GM23338 (cell line): Measurements from ENCODE around the gene AIG1. TPM values are rescaled to one million over a fixed set of nuclear protein-coding genes. Genes with fewer than 3 reads are reported as not detected.
A peak's percentile ranks its signal among the peaks of the same experiment; 100 is the strongest.

Experiments used
- ATAC-seq: fragments of 200-7000 bp; cut with Tn5 transposase; 3 replicates; pipeline ENCODE4 v1.9.1; 2020
- DNase-seq: peaks from one replicate; pipeline ENCODE4 v3.0.0-alpha.2; 2015; ENCODE audit warnings: low spot score
- H2AFZ ChIP-seq: fragments of 200-600 bp; sonication (generic); 2 replicates; pipeline ENCODE4 v1.8.0; 2016; ENCODE audit warnings: antibody characterized with exemption, mild to moderate bottlenecking, moderate library complexity
- H3F3A ChIP-seq: fragments of 200-600 bp; sonication (generic); replicated peaks from 2 replicates; pipeline ENCODE4 v1.8.0; 2017; ENCODE audit warnings: antibody characterized with exemption, mixed run types, low read depth
- H3K27ac ChIP-seq: fragments of 200-600 bp; sonication (generic); 2 replicates; pipeline ENCODE4 v1.6.1; 2016; ENCODE audit warnings: low read depth
- H3K27me3 ChIP-seq: fragments of 200-600 bp; sonication (generic); 2 replicates; pipeline ENCODE4 v1.8.0; 2016; ENCODE audit warnings: mild to moderate bottlenecking, mixed run types, moderate library complexity; ENCODE audit not compliant: insufficient read depth
- H3K36me3 ChIP-seq: fragments of 200-600 bp; sonication (generic); 2 replicates; pipeline ENCODE4 v1.8.0; 2016; ENCODE audit warnings: mild to moderate bottlenecking; ENCODE audit not compliant: insufficient read depth
- H3K4me1 ChIP-seq: fragments of 200-600 bp; sonication (generic); 2 replicates; pipeline ENCODE4 v1.8.0; 2016; ENCODE audit warnings: mild to moderate bottlenecking, moderate library complexity; ENCODE audit not compliant: insufficient read depth
- H3K4me2 ChIP-seq: fragments of 200-600 bp; sonication (generic); 2 replicates; pipeline ENCODE4 v1.7.1; 2017; ENCODE audit warnings: mixed run types
- H3K4me3 ChIP-seq: fragments of 200-600 bp; sonication (generic); 2 replicates; pipeline ENCODE4 v1.6.1; 2016; ENCODE audit warnings: mixed run types
- H3K79me2 ChIP-seq: fragments of 200-600 bp; sonication (generic); replicated peaks from 2 replicates; pipeline ENCODE4 v1.8.0; 2017; ENCODE audit warnings: mild to moderate bottlenecking; ENCODE audit not compliant: insufficient read depth
- H3K9me2 ChIP-seq: fragments of 200-600 bp; sonication (generic); 2 replicates; pipeline ENCODE4 v1.8.0; 2017; ENCODE audit not compliant: insufficient read depth
- H4K20me1 ChIP-seq: fragments of 200-600 bp; sonication (generic); replicated peaks from 2 replicates; pipeline ENCODE4 v1.8.0; 2017; ENCODE audit warnings: mild to moderate bottlenecking; ENCODE audit not compliant: insufficient read depth
- H3K27ac Mint-ChIP-seq: 2 replicates; pipeline ENCODE4 v1.8.0; 2020; ENCODE audit warnings: inconsistent platforms, mild to moderate bottlenecking, moderate library complexity, mixed read lengths
- H3K27me3 Mint-ChIP-seq: 3 replicates; pipeline ENCODE4 v1.8.0; 2022; ENCODE audit warnings: low read depth, mild to moderate bottlenecking, moderate library complexity, mixed read lengths, inconsistent platforms; ENCODE audit not compliant: insufficient read depth, poor library complexity
- H3K36me3 Mint-ChIP-seq: 3 replicates; pipeline ENCODE4 v1.8.0; 2021; ENCODE audit warnings: low read depth, mild to moderate bottlenecking, inconsistent platforms, moderate library complexity, mixed read lengths
- H3K4me1 Mint-ChIP-seq: 3 replicates; pipeline ENCODE4 v1.8.0; 2020; ENCODE audit warnings: mild to moderate bottlenecking, inconsistent platforms, mixed read lengths
- H3K4me3 Mint-ChIP-seq: 3 replicates; pipeline ENCODE4 v1.8.0; 2021; ENCODE audit warnings: moderate library complexity, mild to moderate bottlenecking, inconsistent platforms, mixed read lengths
- H3K9me3 Mint-ChIP-seq: 3 replicates; pipeline ENCODE4 v1.8.0; 2020; ENCODE audit warnings: moderate library complexity, mild to moderate bottlenecking, inconsistent platforms, mixed read lengths
- CREB1 ChIP-seq: fragments of 250-450 bp; sonication (Bioruptor Pico); IDR thresholded peaks from 2 replicates; pipeline ENCODE4 v1.5.0; 2020; ENCODE audit warnings: low read depth, mild to moderate bottlenecking, moderate library complexity
- CTCF ChIP-seq, 2 experiments: fragments of 200-600 bp in 1 of 2; sonication (generic) in 1 of 2; conservative IDR thresholded peaks; 2 replicates each; pipeline versions ENCODE4 v1.5.1 to v1.6.1; 2016 to 2017; ENCODE audit warnings: antibody characterized with exemption in 2 of 2, low read depth in 2 of 2, mild to moderate bottlenecking in 2 of 2, moderate library complexity in 1 of 2
- ETS1 ChIP-seq: IDR thresholded peaks from 2 replicates; pipeline ENCODE4 v1.6.1; 2016; ENCODE audit warnings: antibody characterized with exemption
- EZH2 ChIP-seq: fragments of 200-600 bp; sonication (generic); IDR thresholded peaks from one replicate; pipeline ENCODE4 v1.8.0; 2017; ENCODE audit warnings: antibody characterized with exemption, mild to moderate bottlenecking, low read depth; ENCODE audit not compliant: unreplicated experiment
- JUNB ChIP-seq: IDR thresholded peaks from one replicate; pipeline ENCODE4 v1.6.1; 2016; ENCODE audit warnings: antibody characterized with exemption; ENCODE audit not compliant: unreplicated experiment
- NANOG ChIP-seq: IDR thresholded peaks from 2 replicates; pipeline ENCODE4 v1.6.1; 2016; ENCODE audit warnings: antibody characterized with exemption, borderline replicate concordance
- POLR2AphosphoS5 ChIP-seq: IDR thresholded peaks from 2 replicates; pipeline ENCODE4 v1.6.1; 2016; ENCODE audit warnings: antibody characterized with exemption, low read depth
- REST ChIP-seq: IDR thresholded peaks from one replicate; pipeline ENCODE4 v1.6.1; 2018; ENCODE audit warnings: antibody characterized with exemption; ENCODE audit not compliant: unreplicated experiment
- STAT1 ChIP-seq: IDR thresholded peaks from one replicate; pipeline ENCODE4 v1.6.1; 2016; ENCODE audit warnings: antibody characterized with exemption; ENCODE audit not compliant: unreplicated experiment
- ZNF331 ChIP-seq: fragments of 250-450 bp; sonication (Bioruptor Pico); IDR thresholded peaks from 2 replicates; pipeline ENCODE4 v1.5.0; 2020; ENCODE audit warnings: low read depth, mild to moderate bottlenecking, moderate library complexity
- polyA plus RNA-seq: library from polyadenylated mRNA; unstranded; fragments of >200 nt; fragmentation: Nextera tagmentation; extraction: Ambion mirVana; gene quantifications from 2 replicates; pipeline ENCODE4 v1.2.1, GENCODE V29; 2016
- total RNA-seq: library from RNA; depleted of rRNA; stranded (reverse); fragments of >200 nt; shearing (Covaris generic); gene quantifications from 2 replicates; pipeline ENCODE4 v1.2.3, GENCODE V29; 2014

Gene AIG1
- total and polyA plus RNA-seq, 2 experiments from 2014 or later, result 65.2 to 88.4 TPM

GRCh38 chr6:143234734-143235133 is 174.0 kb downstream of the AIG1 start (continued):
- no peak for TF ChIP-seq EZH2
- TF ChIP-seq REST, result no peak
- TF ChIP-seq ETS1, result no peak
- TF ChIP-seq POLR2AphosphoS5, result no peak
- no peak for TF ChIP-seq ZNF331 (CRISPR knock-in tag)
- no peak for TF ChIP-seq STAT1
- TF ChIP-seq CTCF (conservative IDR thresholded peaks at IDR 0.05; ENCODE audit: low read depth in 2 of 2), result no peak

- TF ChIP-seq NANOG (no peak), REST (no peak), ETS1 (no peak), CREB1 (CRISPR knock-in tag) (no peak), CTCF (conservative IDR thresholded peaks at IDR 0.05; ENCODE audit: low read depth in 2 of 2) (peak in 1 of 2 experiments; percentile 46; a peak in 2 of 4 replicates), STAT1 (no peak), JUNB (no peak)
- Histone ChIP-seq H3K27me3 (no peaks in the 10 kb centered on the region), H4K20me1 (no peaks in the 10 kb centered on the region), H3K4me2 (no peak overlapping the region), H3K4me1 (peaks cover 11% of the 10 kb centered on the region), H3K27ac (no peak overlapping the region), H3K4me3 (no peak overlapping the region), H3K36me3 (no peaks in the 10 kb centered on the region), H3F3A (no peaks in the 10 kb centered on the region), H3K79me2 (no peaks in the 10 kb centered on the region), H2AFZ (no peak overlapping the region), H3K9me2 (no peaks in the 10 kb centered on the region)
- H3K27ac Mint-ChIP-seq, result no peak overlapping the region
- ATAC-seq, result peak; percentile 26; the same call in 2 of the 3 replicates
- no peaks in the 10 kb centered on the region for H3K9me3 Mint-ChIP-seq
- peaks cover 19% of the 10 kb centered on the region for H3K4me1 Mint-ChIP-seq
- peaks cover 2% of the 10 kb centered on the region for H3K27me3 Mint-ChIP-seq
- H3K36me3 Mint-ChIP-seq, result 0 out of 3 replicates have a peak, but pooled peaks cover 2% of the 10 kb centered on the region
- H3K4me3 Mint-ChIP-seq, result no peak overlapping the region
- DNase-seq, result peak; percentile 36
Measured at GRCh38 chr6:143236151-143236798, 175.6 kb downstream of the AIG1 start.
